ENCODE data around the gene NAA25.
"Not testable (repeated sequence)": the region's sequence is repeated elsewhere in the genome, so short reads cannot be mapped to it uniquely, and the experiment has no call there.

- TF ChIP-seq CTCF (IDR thresholded peaks at IDR 0.05; ENCODE audit: poor library complexity); EZH2 (IDR thresholded peaks at IDR 0.05; ENCODE audit: borderline replicate concordance): not testable (repeated sequence)
Measured at GRCh38 chr12:112102746-112103145, 5.8 kb downstream of the NAA25 start.
